PC-9 (cell line): Measurements from ENCODE around the gene E2F1.

Experiments
- EZH2 ChIP-seq: fragments of 200-600 bp; sonication (generic); IDR thresholded peaks from 2 replicates; pipeline ENCODE4 v1.8.0; 2017; ENCODE audit warnings: antibody characterized with exemption, low read depth
- TF ChIP-seq, protein P1 (sequence below): fragments of 200-600 bp; sonication (generic); conservative IDR thresholded peaks from 2 replicates; pipeline ENCODE4 v1.6.1; 2017; ENCODE audit warnings: mixed run types, antibody characterized with exemption, mild to moderate bottlenecking, moderate library complexity

- TF ChIP-seq, protein P1, sequence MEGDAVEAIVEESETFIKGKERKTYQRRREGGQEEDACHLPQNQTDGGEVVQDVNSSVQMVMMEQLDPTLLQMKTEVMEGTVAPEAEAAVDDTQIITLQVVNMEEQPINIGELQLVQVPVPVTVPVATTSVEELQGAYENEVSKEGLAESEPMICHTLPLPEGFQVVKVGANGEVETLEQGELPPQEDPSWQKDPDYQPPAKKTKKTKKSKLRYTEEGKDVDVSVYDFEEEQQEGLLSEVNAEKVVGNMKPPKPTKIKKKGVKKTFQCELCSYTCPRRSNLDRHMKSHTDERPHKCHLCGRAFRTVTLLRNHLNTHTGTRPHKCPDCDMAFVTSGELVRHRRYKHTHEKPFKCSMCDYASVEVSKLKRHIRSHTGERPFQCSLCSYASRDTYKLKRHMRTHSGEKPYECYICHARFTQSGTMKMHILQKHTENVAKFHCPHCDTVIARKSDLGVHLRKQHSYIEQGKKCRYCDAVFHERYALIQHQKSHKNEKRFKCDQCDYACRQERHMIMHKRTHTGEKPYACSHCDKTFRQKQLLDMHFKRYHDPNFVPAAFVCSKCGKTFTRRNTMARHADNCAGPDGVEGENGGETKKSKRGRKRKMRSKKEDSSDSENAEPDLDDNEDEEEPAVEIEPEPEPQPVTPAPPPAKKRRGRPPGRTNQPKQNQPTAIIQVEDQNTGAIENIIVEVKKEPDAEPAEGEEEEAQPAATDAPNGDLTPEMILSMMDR, result no peak
- no peak for TF ChIP-seq EZH2
Measured at GRCh38 chr20:33673114-33673409, 13.1 kb downstream of the E2F1 start.
